ENCODE results near the gene PER3.
"Not testable (repeated sequence)": the region's sequence is repeated elsewhere in the genome, so short reads cannot be mapped to it uniquely, and the experiment has no call there.

PER3 gene

GRCh38 chr1:7780976-7781375 is 3.1 kb upstream of the PER3 start:
- DNase-seq (ENCODE audit: low spot score): no peak

DNA sequence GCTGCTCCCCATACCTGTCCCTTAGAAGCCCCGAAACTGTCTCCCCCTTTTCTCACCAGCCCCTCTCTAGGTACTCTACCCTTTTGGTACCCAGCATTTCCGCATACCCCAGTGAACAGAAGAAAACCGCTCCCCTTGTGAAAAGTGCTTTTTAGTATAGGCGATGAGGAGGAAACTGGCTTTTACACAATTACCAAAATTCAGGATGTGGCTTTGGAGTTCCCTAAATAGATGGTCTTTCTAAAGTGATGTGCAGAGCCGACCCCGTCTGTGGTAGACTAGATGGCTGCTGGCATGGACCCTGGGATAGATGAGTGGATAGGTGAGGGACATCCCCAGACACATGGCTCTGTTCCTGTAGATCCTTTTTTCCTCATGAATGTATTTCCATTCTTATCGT is 2.6 kb upstream of the PER3 start:
- no peak for DNase-seq (ENCODE audit: low spot score)

DNA sequence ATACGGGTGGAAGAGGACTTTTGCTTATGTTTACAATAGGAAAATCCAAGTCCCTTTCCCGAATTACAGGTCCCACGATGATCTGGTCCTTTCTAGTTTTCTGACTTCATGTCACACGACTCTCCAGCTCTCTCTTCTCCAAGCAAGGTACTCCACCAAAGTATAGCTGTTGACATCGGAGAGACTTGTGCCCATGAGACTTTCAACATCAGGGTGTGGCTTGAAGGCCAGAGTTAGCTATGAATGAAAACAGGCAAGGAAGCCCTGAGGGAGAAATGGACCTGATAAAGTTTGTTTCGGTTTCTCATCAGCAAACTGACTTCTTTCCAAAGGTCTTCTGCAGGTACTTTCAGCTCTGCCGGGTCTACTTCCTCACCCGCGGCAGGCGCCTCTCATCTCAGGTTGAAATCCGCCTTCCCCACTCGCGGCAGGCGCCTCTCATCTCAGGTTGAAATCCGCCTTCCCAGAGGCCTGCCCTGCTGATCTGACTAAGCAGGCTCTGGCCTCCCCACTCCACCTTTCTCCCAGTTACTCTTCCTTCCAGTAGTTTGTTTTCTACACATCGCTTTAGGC is 2.1 kb upstream of the PER3 start:
- DNase-seq (ENCODE audit: low spot score): peak; percentile 19

GRCh38 chr1:7783178-7783711 is 846 bp upstream of the PER3 start:
- no peak for DNase-seq (ENCODE audit: low spot score)

GRCh38 chr1:7784492-7785071 is 491 bp downstream of the PER3 start:
- DNase-seq (ENCODE audit: low spot score): no peak

- no peak for DNase-seq (ENCODE audit: low spot score)
These were observed 1.0 kb downstream of the PER3 start for GRCh38 chr1:7785108-7785507.

DNA sequence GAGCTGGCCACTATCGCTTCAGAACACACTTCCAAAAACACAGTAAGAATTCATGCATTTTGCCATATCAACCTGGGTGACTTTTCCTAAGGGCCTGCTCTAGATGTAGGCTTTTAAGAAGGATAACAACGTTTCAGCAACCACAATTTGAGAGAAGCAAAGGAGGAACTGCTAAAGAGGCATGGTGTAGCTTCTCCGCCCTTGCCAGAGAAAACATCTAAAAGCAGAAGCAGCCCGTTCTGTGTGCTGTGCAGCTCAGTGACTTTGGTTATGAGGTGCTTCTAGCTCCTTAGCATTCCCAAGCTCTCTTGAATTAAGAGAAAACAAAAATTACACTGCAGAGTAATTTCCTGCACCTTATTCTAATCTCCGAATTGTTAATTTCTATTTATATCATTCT is 2.7 kb downstream of the PER3 start:
- DNase-seq (ENCODE audit: low spot score): no peak

GRCh38 chr1:7789828-7790227 is 5.7 kb downstream of the PER3 start:
- DNase-seq (ENCODE audit: low spot score): no peak

DNA sequence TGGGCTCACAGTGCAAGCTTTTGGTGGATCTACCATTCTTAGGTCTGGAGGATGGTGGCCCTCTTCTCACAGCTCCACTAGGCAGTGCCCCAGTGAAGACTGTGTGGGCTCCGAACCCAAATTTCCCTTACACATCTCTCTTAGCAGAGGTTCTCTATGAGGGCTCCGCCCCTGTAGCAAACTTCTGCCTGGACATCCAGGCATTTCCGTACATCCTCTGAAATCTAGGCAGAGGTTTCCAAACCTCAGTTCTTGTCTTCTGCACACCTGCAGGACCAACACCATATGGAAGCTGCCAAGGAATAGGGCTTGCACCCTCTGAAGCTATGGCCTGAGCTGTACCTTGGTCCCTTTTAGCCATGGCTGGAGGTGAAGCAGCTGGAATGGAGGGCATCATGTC is 6.9 kb downstream of the PER3 start:
- not testable (repeated sequence) for DNase-seq (ENCODE audit: low spot score)

DNA sequence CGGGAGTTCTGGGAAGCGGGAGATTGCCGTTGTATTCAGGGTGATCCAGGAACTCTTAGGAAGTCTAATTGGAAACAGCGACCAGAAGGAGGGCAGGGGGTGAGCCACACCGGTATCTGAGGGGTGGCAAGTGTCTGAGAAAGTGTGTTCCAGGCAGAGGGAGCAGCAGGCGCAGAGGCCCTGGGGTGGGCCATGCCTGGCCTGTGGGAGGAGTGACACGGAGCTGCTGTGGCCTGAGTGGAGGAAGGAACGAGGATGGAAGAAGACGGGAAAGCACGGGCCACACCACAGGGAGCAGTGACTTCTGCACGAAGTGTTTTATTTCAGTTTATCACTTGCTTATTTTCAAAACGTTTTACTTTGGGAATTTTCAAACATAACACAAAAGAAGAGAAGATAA is 11.3 kb downstream of the PER3 start:
- DNase-seq (ENCODE audit: low spot score): no peak

DNA sequence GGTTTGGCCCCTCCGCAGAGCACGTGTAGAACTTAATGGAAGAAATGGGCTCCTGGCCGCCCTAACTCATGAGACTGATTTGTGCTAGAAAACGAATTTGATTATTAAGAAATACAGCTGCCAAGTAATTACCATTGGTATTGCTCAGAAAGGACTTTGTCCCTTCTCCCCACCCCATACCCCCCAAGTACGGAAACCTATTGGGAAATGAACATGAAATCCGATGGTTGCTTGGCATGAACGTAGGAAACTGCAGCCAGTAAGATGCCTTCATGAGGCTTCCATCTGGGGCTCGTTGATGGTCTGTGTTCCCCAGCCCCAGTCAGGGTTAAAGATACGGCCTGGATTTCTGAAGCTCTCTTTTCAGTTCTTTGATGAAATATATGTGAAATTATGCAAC is 21.4 kb downstream of the PER3 start:
- no peak for DNase-seq (ENCODE audit: low spot score)

DNA sequence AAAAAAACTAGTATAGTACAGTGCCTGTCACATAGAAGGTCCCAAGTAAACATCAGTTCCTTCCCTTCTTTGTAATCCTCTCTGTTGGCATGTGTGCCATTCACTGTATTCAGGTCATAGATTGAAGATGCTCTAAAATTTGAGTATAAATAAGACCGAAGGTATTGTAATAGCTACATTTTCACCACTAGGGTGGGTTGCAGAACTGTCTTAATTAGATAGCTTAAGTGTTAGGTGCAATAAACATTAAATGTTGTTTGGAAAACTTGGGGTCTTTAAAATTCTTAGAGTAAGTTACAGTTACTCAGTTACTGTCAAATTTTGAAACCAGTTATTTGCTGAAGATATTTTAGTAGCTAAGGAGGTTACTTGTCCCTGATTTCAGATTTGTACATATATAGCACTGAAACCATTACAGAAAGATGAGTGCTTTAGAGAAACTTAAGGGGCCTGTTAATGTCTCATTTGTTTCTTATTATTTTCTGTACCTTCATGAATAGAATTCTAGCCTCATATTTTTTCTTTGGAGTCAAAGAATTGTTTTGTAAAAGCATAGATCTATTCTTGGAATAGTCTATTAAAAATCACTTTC is 24.3 kb downstream of the PER3 start:
- no peak for DNase-seq (ENCODE audit: low spot score)

DNA sequence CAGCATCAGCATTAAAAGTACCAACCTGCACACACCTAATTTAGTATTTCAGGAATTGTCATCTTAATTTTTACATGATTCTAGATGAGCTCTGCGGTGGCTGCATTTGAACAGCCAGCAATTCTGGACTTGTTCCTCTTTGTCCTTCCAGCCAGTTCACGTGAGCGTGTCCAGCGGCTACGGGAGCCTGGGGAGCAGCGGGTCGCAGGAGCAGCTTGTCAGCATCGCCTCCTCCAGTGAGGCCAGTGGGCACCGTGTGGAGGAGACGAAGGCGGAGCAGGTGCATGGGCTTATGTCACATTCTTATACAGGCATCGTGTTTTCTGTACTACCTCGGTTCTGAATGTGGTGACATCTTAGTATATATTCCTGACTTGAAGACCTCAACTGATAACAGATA is 25.7 kb downstream of the PER3 start:
- DNase-seq (ENCODE audit: low spot score): no peak

GRCh38 chr1:7810395-7810794 is 26.3 kb downstream of the PER3 start:
- DNase-seq (ENCODE audit: low spot score): no peak

DNA sequence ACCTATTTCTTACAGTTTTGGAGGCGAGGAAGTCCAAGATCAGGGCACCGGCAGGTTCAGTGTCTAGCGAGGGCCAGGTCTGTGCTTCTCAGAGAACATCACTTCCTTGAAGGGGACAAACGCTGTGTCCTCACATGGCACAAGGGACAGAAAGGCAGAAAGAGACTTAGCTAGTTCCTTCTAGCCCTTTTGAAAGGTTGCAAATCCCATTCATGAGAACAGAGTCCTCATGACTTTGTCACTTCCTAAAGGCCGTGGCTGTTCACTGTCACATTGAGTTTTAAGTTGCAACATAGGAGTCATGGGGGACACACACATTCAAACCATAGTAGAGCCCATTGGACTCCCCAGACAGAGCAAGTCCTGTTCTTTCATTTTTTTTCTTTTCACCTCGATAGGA is 27.4 kb downstream of the PER3 start:
- DNase-seq (ENCODE audit: low spot score): no peak

DNA sequence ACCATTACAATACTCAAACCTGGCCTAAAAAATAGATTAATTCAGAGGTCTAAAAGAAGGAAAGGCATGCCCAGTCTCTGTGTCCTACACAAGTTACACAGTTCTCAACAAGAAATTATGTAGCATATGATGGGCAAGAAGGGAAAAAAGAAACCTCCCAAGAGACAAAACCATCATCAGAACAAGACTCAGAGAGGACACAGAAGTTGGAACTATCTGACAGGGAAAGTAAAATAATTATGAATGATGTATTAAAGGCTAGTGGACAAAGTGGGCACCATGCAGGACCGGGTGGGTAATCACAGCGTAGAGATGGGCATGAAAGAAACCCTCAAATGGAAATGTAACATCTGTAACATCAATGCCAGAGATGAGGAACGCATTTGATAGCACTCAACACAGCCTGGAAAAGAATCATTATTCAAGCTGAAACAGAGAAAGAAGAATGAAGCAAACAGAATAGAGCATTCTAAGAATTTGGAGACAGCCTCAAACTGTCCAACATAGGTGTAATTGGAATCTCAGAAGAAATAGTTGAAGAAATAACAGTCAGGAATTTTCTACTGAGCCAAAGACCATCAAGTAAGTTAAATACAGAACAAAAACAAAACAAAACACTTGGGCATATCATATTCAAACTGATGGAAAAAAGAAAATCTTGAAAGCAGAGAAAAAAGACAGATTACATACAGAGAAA is 29.7 kb downstream of the PER3 start:
- DNase-seq (ENCODE audit: low spot score): no peak

DNA sequence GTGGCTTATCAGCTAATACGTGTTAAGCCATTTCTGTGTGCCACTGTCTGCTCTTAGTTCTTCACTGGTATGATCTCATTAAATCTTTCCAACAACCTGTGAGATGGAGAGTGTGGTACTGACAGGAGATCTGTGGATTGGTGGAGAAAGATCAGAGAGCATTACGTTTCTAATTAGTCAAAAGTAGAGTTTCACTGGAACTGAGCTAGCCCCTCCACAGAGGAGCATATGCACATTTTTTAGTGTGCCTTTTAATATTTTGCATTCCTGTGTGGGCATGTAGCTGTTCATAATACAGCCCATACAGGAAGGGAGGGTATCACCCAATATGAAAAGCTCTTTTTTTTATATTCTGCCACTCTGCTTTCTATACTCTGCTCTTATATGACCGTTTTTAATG is 37.2 kb downstream of the PER3 start:
- DNase-seq (ENCODE audit: low spot score): no peak

DNA sequence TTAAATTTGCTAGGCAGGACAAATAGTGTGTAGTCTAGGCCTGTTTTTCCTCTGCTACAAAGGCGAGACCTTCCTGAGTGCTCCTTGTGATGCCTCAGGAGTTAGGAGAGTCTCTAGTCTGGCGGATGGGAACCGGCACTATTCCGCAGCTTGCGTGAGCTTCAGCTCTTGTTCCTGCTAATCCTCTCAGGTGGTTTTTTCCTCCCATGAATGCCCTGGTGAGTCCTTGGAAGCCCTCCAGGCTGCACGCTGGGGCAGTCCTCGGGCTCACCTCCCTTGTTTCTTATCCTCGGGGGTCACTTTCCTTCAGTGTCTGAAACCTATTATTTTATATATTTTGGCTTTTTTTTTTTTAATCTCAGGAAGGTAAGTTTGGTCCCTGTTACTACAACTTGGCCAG is 40.6 kb downstream of the PER3 start:
- DNase-seq (ENCODE audit: low spot score): no peak

DNA sequence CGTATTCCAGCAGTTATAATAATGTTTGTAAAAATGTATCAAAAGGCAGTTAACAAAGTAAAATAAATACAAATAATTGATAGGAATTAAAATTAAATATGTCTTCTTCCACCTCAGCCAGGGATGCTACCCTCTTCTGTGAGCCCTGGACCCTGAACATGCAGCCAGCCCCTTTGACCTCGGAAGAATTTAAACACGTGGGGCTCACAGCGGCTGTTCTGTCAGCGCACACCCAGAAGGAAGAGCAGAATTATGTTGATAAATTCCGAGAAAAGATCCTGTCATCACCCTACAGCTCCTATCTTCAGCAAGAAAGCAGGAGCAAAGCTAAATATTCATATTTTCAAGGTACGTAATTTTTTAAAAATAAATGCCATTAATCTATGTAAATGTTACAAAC is 42.3 kb downstream of the PER3 start:
- no peak for DNase-seq (ENCODE audit: low spot score)

DNA sequence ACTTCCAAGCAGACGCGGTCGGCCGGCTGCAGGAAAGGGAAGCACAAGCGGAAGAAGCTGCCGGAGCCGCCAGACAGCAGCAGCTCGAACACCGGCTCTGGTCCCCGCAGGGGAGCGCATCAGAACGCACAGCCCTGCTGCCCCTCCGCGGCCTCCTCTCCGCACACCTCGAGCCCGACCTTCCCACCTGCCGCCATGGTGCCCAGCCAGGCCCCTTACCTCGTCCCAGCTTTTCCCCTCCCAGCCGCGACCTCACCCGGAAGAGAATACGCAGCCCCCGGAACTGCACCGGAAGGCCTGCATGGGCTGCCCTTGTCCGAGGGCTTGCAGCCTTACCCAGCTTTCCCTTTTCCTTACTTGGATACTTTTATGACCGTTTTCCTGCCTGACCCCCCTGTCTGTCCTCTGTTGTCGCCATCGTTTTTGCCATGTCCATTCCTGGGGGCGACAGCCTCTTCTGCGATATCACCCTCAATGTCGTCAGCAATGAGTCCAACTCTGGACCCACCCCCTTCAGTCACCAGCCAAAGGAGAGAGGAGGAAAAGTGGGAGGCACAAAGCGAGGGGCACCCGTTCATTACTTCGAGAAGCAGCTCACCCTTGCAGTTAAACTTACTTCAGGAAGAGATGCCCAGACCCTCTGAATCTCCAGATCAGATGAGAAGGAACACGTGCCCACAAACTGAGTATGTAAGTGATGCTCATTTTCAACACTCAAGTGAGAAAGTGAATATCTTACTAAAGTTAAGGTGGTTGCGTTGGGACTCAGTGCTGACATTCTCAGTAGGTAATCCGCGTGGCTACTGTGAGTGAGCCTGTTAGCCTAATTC is 43.2 kb downstream of the PER3 start:
- DNase-seq (ENCODE audit: low spot score): peak; percentile 2

DNA sequence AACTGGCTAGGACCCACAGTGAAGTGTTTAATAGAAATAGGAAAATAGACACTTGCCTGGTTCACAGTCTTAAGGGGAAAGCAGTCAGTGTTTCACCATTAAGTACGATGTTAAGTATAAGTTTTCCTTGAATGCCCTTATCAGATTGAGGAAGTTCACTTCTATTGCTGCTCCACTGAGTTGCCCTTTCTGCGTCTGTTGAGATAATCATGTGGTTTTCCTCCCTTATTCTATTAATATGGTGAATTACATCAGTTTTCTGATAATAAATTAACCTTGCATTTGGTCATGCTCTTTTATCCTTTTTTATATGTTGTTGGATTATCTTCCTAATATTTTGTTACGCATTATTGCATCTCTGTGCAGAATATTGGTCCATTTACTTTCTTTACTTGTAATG is 47.4 kb downstream of the PER3 start:
- no peak for DNase-seq (ENCODE audit: low spot score)

- no peak for DNase-seq (ENCODE audit: low spot score)
These were observed 48.9 kb downstream of the PER3 start for GRCh38 chr1:7833035-7833434.

Measured in CD4-positive, alpha-beta T cell treated with Interleukin-6 at 100 ng/mL for 8 hours (primary cell).